GM13976 (cell line): ENCODE measurements around the gene CDH23.

Experiments used
- DNase-seq: peaks from one replicate; pipeline ENCODE4 v3.0.0; 2012; ENCODE audit warnings: low spot score
- CTCF ChIP-seq: IDR thresholded peaks from 2 replicates; pipeline ENCODE4 v1.5.1; 2012; ENCODE audit warnings: borderline replicate concordance, mild to moderate bottlenecking; ENCODE audit not compliant: insufficient read depth; ENCODE audit errors: extremely low read depth, missing control alignments, control extremely low read depth
- in situ Hi-C: fragments of 300-500 bp; cut with MboI; formaldehyde crosslinking; loops from one replicate; pipeline ENCODE4 v1.12.0; 2022; ENCODE audit warnings: low sequenced_read_pairs, mixed read lengths, inconsistent platforms; ENCODE audit not compliant: unreplicated experiment

CDH23 gene

DNA sequence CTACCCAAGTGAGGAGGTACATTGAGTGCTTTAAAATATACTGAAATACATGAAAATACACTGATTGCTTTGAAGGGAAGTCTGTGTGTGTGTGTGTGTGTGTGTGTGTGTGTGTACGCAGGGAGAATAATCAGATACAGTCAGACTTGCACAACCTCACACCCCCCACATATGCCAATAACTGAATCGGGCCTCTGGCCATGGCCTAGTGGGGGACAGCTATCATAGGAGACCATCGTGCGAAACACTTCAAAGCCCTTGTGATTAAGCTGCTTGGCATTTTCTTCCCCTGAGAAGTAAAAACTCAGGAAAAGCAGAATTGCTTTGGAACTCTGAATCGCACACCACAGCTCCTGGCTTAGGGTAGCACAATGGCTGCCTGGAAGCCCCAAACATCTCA is 187.7 kb downstream of the CDH23 start:
- TF ChIP-seq CTCF: no peak
- in situ Hi-C loops: no loop called here
- DNase-seq: no peak

GRCh38 chr10:71584902-71585563 is 188.3 kb downstream of the CDH23 start:
- in situ Hi-C loops: no loop called here
- no peak for DNase-seq
- TF ChIP-seq CTCF: no peak

- no peak for DNase-seq
- TF ChIP-seq CTCF: no peak
- in situ Hi-C loops: no loop called here
Measured at GRCh38 chr10:71585564-71586290, 189.0 kb downstream of the CDH23 start.

DNA sequence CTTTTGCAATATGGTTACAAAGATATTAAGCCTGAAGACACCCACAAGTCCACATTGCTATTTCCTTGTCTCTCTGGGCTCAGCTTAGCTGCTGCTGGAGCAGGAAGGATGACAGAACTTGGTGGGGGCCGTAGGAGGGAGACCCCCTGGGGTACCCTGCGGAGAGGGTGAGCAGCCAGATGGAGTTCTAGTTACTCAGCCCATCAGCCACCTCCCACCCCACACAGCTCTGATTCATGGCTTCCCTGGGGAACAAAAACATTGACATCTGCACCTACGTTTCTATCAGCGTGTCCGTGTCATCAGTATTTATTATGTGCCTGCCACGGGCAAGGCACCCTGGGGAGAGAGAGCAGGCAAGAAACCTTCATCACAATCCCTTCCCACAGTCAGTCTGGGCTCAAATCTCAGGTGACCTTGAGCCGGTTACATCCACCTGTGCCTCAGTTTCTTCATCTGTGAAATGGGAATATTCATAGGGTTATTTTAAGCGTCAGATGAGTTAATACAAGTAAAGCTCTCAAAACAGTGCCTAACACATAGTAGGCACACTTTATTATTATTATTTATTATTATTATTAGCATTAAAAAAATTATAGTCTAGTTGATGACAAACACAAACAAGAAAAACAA is 191.3 kb downstream of the CDH23 start:
- no peak for DNase-seq
- no peak for TF ChIP-seq CTCF
- in situ Hi-C loops: no loop called here

DNA sequence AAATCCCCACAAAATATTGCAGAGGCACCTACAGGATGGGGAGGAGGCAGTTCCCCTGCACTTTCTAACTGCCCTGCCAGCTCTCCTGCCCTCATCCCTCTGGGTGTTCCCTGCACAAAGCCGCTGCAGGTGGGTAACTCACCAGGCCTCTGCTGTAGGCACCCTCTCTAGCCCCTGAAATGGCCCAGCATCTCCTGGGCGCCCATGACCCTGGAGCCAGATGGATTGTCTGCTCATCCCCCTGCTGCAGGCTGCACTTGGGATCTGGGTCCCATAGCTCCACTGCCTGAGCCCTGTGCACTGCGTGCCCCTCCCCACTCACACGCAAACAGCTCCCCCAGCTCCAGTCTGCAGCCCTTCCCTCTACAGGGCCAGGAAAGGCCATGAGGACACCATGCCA is 192.0 kb downstream of the CDH23 start:
- in situ Hi-C loops: no loop called here
- no peak for DNase-seq
- TF ChIP-seq CTCF: no peak

DNA sequence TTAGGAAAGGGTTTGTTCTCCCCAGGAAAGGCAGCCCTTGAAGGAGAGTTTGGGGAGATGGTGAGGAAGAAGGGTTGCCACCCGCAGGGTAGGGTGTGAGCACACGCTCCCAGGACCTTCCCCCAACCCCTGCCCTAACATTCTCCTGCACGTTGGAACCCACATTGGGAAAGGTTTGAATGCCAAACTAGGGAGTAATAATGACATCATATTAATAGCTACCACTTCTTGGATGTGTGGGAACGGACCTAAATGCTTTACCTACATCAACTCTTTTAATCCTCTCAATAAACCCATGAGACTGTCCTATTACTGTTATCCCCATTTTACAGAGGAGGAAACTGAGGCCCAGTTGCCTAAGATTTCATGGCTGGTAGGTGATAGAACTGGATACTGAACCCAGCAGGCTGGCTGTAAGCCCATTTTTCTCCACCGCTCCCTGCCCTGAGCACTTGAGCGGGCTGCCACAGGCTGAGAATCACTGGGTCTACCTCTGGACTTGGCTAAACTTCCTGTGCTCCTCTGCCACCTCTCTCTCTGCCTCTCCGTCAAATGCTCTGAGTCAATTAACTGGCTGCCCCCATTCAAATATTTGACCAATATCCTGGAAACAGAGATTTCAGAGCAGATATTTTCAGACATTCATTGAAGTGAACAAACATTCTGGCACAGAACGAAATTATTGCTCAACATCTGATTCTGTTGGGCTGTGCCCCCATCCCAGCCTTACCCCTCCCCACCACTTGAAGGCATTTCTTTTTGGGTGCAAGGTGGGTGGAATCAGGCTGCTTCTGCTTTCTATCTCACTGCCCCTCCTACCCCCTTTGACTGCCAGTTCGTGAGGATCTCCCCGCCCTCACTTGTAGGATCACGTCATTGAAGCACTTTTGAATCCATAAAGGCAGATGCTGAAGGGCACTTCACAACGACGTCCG is 193.2 kb downstream of the CDH23 start:
- in situ Hi-C loops: no loop called here
- DNase-seq: no peak
- no peak for TF ChIP-seq CTCF
